ENCODE results near the gene ADCY4. TPM values are rescaled to one million over a fixed set of nuclear protein-coding genes. Genes with fewer than 3 reads are reported as not detected.

Gene ADCY4
- total and polyA plus RNA-seq, 2 of the 8 experiments (the other 6 are each of a cell fraction or from before 2014, with no cell fraction given), result 0.27 to 0.35 TPM

GRCh38 chr14:24309538-24310264, 25.2 kb downstream of the ADCY4 start, which contains the start of gene LTB4R2 (continued):
- no peak for TF ChIP-seq FOSL1 (IDR thresholded peaks at IDR 0.05; ENCODE audit: insufficient read depth, low read depth, low read length)
